GM19324 (cell line): ENCODE results near the gene CTAGE1.
"Not testable (repeated sequence)": the region's sequence is repeated elsewhere in the genome, so short reads cannot be mapped to it uniquely, and the experiment has no call there.

Experiments used
- ATAC-seq: cut with Tn5 transposase; IDR thresholded peaks from one replicate; pipeline ENCODE4 v1.9.1; 2021; ENCODE audit warnings: mild to moderate bottlenecking, moderate library complexity; ENCODE audit not compliant: unreplicated experiment, low FRiP score

CTAGE1 gene, protein sequence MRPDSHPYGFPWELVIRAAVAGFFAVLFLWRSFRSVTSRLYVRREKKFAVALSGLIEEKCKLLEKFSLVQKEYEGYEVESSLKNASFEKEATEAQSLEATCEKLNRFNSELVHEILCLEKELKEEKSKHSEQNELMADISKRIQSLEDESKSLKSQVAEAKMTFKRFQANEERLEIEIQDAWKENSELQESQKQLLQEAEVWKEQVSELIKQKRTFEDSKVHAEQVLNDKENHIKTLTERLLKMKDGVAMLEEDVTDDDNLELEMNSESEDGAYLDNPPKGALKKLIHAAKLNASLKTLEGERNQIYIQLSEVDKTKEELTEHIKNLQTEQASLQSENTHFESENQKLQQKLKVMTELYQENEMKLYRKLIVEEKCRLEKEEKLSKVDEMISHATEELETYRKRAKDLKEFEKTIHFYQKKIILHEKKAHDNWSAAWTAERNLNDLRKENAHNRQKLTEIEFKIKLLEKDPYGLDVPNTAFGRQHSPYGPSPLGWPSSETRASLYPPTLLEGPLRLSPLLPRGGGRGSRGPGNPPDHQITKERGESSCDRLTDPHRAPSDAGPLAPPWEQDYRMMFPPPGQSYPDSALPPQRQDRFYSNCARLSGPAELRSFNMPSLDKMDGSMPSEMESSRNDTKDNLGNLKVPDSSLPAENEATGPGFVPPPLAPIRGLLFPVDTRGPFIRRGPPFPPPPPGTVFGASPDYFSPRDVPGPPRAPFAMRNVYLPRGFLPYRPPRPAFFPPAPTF

DNA sequence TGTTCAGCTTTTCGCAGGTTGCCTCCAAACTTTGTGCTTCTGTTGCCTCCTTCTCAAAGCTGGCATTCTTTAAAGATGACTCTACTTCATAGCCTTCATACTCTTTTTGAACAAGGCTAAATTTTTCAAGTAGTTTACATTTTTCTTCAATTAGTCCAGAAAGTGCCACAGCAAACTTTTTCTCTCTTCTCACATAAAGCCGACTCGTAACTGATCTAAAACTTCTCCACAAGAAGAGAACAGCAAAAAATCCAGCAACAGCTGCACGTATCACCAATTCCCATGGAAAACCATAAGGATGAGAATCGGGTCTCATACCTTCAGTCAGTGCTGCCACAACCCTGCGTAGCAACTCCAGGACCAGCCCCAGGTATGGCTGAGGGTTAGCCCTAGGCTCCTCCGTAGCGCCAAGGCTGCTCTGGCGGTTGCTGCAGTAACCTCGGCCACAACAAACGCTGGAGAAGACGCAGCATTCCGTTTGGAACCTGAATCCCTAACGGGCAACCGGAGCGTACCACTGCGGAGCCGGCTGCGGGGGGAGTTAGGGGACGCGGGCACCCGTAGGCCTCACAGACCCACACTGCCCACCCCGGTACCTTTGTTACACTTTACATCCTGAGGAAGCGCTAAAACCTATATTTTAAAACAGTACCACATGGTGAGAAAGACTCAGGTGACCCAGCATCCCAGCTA lies at the start of gene CTAGE1:
Gene CTAGE1 (minus strand): TSS at position 420 of the 693 bp plus-strand sequence. CDS start 104 bp downstream, at position 316.
- no peak for ATAC-seq

DNA sequence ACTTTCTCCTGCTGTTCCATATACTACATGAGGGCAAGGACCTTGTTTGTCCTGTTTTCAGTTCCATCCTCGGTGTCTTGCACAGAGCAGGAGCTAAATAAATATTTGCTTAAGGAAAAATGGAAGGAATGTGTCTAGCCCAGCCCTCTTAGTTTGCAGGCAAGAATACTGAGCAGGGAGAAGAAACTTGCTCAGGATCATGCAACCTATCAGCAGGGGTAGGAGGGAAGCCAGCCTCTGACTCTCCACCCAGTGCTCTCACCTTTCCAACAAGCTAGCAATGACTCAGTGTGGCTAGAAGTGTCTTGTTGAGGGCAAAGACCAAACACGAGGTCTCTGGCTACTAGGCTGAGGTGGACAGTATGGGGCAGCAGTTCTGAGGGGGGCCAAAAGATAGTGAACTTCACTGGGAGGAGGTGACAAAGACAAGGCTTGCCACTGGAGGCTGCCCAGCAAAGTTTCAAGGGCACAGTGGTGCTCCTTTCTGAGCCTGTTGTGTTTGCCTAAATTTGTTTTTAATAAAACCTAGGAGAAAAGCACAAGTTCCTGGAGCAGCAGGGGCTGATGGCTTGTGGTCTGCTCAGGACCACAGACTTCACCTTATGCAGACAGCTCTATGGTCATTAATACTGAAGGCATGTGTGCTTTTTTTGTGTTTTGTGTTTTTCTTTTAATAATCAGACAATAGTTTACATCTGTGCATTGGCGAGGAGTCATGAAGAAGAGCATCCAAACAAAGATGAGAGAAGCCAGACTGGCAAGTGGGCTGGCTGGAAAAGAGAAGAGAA lies 49.1 kb upstream of the CTAGE1 start:
- ATAC-seq = no peak

DNA sequence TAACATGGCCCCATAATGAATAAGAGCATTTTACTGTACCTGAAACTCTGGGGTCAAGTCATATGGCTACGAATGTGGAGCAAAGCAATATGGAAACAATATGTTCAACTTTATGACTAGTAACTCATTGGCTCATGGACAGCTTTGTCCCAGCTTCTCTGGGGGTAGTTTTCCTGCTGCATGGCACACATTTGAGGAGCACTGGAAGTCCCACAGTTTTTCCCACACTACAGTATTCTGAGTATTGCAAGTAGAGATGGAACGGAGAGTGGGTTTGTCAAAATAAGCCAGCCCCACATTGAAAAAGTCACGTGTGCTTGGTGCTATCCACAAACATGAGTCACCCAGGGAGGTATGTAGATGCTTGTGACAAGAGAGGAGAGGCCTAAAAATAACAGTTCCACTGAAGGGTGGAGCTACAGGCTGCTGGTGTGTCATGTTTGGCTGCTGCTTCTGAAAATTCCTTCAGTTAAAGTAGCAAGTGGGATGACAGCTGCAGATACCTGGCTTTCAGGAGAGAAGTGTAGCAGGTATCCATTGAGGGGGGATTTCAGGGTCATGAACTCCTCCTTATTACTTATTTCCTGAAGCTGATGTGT lies 48.2 kb upstream of the CTAGE1 start:
- ATAC-seq = no peak

DNA sequence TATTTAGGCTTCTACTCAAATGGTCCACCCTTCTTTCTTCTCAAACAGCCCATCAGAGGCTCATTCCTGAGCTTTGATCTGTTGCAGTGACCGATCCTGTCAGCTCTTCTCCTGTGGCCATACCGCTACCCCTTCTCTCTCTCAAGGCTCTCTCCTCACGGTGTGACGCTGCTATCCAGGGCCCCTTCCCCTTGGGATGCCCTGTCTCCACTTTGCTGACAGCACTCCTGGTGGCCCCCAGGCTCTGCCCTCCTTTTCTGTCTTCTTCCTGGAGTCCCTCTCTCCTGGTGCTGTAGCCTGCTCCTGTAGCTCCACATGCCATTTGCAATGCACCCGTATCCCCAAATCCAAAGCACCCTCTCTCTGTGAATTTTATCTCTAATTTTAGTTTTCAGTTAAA lies 45.4 kb upstream of the CTAGE1 start:
- no peak for ATAC-seq

DNA sequence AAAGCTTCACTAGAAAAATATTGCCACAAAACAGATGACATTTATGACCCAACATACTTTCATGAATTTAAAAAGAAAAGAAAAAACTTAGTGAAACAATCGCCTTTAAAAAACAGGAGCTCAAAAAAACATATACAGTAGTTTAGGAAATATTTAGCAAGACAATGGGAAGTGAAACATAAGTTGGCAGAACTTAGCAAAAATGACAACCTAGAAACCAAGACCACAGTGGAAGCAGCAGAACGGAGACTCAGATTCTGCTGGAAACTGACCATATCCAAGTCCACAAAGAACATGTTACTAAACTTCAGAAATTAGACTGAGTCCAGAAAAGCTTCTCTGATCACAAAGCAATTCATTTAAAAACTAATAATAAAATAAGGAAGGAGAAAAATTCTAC lies 41.8 kb upstream of the CTAGE1 start:
- no peak for ATAC-seq

DNA sequence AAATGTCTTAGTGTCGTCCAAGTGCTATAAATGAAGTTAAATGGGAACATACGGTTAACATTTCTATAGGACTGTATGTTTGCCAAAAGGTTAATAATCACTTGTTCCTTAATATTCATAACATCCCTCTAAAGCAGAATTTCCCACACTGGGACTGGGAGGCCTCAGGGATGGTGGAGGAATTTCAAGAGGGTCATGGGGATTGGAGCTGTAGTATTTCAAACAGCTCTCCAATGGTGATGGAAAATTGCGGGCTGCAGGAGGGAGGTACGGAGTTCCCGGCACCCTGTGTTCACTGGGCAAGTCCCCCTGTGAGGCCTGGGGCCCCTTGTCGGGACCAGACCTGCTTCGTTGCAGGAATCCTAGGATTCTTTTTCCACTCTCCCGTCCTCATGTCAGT lies 39.8 kb upstream of the CTAGE1 start:
- ATAC-seq = no peak

DNA sequence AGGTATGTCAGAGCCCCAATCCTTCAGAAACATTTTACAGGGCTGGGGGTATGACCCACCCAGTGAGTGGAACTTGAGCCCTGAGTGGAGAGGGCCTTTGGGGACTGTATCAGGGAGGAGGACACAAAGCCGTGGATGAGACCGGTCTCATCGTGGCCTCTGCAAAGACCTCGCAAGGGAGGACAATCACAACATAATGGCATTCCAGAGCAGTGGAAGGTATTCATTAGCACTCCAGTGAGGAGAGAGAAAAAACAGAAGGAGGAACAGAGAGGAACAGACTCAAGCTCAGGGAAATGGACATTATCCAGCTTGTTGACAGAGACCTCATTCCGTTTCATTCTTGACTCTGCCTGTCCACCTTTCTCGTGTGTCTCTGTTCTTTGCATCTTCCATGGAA lies 38.8 kb upstream of the CTAGE1 start:
- ATAC-seq = no peak

DNA sequence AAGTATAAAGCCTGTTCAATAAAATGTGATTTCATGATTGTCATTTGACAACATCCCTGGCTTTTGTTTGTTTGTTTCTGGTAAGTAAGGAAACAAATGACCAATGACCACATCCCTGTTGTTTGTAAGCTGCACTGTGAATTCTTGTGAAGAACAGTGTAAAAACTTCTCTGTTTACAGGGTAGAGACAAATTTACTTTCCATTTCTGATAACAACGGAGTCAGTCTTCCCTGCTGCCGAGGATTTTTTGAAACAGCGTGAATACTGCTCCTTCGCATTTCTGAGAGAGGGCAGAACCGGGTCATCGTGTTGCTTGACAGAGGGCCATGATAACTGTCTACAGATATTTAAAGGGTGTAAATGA lies 38.4 kb upstream of the CTAGE1 start:
- no peak for ATAC-seq

DNA sequence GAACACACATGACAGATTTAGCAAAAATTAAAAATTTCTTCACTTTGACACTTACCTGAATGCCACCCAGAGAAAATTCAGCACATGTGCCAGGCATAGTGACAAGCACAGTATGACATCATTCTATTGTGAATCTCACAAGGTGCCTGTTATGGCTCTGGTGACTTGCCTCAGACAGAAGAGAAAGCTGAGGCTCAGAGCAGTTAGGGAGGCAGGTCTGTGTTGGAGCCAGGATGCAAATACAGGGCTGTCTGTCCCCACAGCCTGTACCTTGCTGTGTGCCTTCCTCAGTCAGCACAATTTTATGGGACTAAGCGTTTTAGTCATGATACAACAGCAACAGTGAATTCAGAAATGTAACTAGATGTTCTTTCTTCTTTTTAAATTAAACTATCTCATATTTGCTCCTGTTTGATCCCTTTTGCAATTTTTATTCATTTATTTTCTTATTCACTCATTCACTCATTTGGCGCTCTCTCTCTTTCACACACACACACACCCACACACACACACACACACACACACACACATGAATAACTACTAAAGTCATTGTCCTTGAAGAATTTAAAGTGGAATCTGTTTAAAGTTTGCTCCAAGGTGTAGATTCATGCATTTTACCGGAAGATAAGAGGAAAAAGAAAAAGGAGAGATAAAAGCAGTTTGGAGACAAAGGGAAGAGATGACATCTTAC lies 37.9 kb upstream of the CTAGE1 start:
- no peak for ATAC-seq

DNA sequence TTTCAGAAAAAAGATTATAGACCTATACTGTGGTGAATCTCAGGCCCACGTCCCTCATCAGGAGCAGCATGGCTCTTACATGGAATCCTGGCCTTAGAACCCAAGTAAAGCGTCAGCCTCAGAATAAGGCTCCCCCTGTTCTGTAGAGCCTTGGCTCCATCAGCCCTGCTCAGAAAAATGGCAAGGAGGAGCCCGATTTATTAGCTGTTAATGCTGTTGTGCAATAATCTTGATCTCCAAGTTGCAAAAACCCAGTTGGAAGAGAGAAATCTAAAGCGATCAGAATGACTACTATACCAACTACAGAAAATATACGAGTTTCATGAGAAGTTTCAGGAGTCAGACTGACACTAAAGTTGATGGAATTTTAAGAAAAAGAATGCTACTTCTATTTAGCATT lies 35.6 kb upstream of the CTAGE1 start:
- ATAC-seq = no peak

DNA sequence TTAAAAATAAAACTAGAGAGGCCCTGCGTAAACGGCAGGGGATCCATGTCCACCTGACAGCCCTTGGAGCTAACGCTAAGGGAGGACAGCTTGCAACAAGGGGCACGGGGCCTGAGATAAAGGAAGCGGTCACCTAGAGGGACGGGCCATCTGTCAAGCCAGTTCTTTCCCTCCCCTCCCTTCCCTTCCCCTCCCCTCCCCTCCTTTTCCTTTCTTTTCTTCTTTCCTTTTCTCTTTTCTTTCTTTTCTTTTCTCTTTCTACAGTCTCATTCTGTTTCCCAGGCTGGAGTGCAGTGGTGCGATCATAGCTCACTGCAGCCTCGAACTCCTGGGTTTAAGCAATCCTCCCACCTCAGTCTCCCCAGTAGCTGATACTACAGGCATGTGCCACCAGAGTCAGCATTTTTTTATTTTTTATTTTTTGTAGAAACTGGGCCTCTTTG lies 34.5 kb upstream of the CTAGE1 start:
- ATAC-seq = no peak

DNA sequence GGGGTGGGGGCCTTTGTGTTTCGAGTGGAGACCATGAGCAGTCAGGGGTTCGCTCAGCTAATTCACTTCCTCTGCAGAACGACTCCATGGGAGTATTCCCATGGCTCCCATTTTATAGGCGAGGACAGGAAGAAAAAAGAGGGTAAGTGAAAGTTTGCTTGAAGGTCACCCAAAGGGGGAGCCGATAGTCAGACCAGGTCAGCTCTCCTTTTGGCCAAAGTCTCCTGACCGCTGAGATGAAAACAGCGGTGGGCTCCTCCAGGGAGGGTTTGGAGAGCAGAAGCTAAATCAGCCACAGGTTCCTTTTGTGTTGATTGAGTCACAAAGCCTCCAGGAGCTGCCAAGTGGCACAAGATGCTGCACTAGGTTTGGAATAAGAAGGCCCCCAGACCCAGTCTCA lies 34.1 kb upstream of the CTAGE1 start:
- no peak for ATAC-seq

DNA sequence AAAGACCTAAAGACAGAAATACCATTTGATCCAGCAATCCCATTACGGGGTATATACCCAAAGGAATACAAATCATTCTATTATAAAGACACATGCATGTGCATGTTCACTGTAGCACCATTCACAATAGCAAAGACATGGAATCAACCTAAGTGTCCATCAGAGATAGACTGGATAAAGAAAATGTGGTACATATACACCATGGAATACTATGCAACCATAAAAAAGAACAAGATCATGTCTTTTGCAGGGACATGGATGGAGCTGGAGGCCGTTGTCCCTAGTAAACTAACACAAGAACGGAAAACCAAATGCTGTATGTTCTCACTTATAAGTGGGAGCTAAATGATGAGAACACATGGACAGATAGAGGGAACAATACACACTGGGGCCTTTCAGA lies 33.1 kb upstream of the CTAGE1 start:
- not testable (repeated sequence) for ATAC-seq

DNA sequence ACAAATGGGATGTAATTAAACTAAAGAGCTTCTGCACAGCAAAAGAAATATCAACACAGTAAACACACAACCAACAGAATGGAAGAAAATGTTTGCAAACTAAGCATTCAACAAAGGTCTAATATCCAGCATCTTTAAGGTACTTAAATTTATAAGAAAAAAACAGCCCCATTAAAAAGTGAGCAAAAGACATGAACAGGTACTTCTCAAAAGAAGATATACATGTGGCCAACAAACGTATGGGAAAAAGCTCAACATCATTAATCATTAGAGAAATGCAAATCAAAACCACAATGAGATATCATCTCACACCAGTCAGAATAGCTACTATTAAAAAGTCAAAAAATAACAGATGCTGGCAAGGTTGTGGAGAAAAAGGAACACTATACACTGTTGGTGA lies 32.6 kb upstream of the CTAGE1 start:
- not testable (repeated sequence) for ATAC-seq

DNA sequence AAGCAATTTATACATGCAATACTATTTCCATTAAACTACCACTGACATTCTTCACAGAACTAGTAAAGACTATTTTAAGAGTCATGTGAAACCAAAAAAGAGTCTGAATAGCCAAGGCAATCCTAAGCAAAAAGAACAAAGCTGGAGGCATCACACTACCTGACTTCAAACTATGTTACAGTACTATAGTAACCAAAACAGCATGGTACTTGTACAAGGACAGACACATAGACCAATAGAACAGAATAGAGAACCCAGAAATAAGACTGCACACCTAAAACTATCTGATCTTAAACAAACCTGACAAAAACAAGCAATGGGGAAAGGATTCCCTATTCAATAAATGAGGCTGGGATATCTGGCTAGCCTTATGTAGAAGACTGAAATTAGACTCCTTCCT lies 32.0 kb upstream of the CTAGE1 start:
- not testable (repeated sequence) for ATAC-seq

DNA sequence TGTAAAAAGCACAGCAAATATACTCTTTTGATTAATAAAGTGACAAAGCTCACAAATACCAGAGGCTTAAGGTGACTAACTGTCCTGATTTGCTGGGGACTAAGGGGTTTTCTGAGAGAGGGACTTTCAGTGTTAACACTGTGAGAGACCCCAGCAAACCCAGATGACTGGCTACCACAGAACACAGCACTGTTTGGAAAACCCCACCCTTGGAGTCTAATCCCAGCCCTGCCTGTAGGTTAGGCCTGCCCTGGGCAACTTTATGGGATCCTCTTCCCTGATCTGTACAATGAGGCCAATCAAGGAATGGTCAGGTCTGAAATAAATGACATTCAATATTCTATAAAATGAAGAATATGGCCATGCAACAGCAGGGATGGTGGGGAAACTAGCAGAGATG lies 30.5 kb upstream of the CTAGE1 start:
- ATAC-seq = no peak

DNA sequence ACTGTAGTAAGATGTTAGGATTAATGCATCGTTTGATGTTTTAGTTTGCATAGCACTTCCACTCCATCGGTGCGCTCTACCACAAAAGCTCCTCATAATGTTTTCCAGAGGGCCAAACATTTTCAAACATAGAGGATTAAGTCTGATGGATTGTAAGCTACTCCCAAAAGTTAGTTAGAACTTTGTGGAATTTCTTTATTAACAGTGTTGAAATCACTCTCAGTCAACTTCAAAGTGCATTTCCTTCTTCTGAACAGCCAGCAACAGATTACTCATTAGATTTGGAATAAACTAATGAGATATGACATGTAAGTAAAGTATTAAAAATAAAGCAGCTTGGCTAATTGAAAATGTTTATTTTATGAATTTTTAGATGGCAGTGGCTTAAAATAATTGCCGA lies 30.1 kb upstream of the CTAGE1 start:
- ATAC-seq = no peak

DNA sequence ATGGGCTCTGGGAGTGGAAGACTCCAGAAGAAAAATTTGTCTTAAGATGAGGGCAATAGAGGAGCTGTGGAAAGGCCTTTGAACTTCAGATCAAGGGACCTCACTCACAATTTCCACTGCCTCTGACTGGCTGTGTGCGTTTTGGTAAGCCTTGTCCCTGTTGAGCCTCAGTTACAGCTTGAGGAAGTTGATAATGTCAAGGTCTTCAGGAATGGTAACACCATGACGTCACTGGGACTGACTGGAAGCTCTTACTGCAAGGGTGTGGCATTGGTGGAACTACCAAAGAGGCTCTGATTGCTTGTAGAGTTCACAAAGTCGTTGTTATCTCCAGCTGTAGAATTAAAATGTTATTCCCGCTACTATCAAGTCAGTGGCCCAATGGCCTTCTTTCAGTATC lies 29.2 kb upstream of the CTAGE1 start:
- no peak for ATAC-seq

DNA sequence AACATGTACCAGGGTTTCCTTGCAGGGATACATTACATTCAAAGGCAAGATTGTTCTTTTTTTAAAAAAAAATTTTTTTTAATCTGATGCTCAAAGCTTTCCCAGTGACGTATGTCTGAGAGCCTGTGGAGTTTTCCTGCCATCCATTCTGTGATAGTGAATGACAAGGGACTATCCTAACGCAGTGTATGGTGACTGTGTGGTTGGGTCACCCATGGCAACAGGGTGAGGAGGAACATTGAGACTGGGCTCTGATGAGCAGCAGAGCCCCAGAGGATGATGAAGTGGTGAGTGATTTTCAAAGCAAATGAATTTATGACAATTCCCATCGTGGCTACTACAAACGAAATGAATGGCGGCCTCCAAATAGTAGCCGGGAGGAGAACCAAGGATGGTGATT lies 28.6 kb upstream of the CTAGE1 start:
- no peak for ATAC-seq

DNA sequence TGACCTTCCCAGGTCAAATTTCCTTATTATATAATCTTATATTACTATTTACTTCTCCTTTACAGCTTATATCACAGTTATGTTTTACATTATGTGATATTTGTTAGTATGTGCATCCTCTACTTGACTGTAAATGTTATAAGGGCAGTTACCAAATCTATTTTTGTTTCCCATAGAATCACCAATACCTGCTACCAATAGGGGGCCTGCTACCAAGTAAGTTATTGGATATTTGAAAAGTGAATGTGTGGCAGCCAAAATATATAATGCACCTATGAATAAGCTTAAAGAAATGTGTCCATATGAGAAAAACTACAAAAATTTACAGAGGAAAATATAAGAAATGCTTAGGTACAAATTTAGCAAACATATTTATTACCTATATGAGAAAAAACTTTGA lies 23.9 kb upstream of the CTAGE1 start:
- ATAC-seq = no peak
